ENCODE measurements around the gene STAM. TPM values are rescaled to one million over a fixed set of nuclear protein-coding genes. Genes with fewer than 3 reads are reported as not detected.

The STAM gene
- total and polyA plus RNA-seq, 2 donors from 2014 or later: 10.3 to 26.1 TPM

- no peak for TF ChIP-seq CTCF (IDR thresholded peaks at IDR 0.05; ENCODE audit: borderline replicate concordance, extremely low read depth, insufficient read depth)
- no peak overlapping the region for H3K27ac ChIP-seq (ENCODE audit: low read depth in 2 of 2, low read length in 2 of 2)
- DNase-seq (no peak), FAIRE-seq (no peak)
- H3K4me3 ChIP-seq (ENCODE audit: low read length in 3 of 3): no peak overlapping the region
- intact Hi-C loops (cut with DNase I): no loop called here
- no peaks in the 10 kb centered on the region for H3K4me1 ChIP-seq (ENCODE audit: control insufficient read depth in 2 of 3, insufficient read depth in 2 of 3, low read depth in 1 of 3, low read length in 3 of 3)
- H3K36me3 ChIP-seq (ENCODE audit: control insufficient read depth in 2 of 3, insufficient read depth in 3 of 3, low read length in 3 of 3): no peaks in the 10 kb centered on the region
- H3K27me3 ChIP-seq (ENCODE audit: control insufficient read depth, insufficient read depth, low read length): no peaks in the 10 kb centered on the region
- no peaks in the 10 kb centered on the region for H3K9me3 ChIP-seq (ENCODE audit: control insufficient read depth in 2 of 3, insufficient read depth in 1 of 3, low read length in 3 of 3)
- H3K9ac ChIP-seq (ENCODE audit: low read length in 3 of 3): no peak overlapping the region
Observed at GRCh38 chr10:17725703-17726102, 81.8 kb downstream of the STAM start.

GRCh38 chr10:17729630-17730029 is 85.7 kb downstream of the STAM start:
- no peaks in the 10 kb centered on the region for H3K36me3 ChIP-seq (ENCODE audit: control insufficient read depth in 2 of 3, insufficient read depth in 3 of 3, low read length in 3 of 3)
- no peaks in the 10 kb centered on the region for H3K4me1 ChIP-seq (ENCODE audit: control insufficient read depth in 2 of 3, insufficient read depth in 2 of 3, low read depth in 1 of 3, low read length in 3 of 3)
- TF ChIP-seq CTCF (IDR thresholded peaks at IDR 0.05; ENCODE audit: borderline replicate concordance, extremely low read depth, insufficient read depth): no peak
- H3K4me3 ChIP-seq (ENCODE audit: low read length in 3 of 3): no peak overlapping the region
- no peak overlapping the region for H3K27ac ChIP-seq (ENCODE audit: low read depth in 2 of 2, low read length in 2 of 2)
- H3K27me3 ChIP-seq (ENCODE audit: control insufficient read depth, insufficient read depth, low read length): no peaks in the 10 kb centered on the region
- H3K9me3 ChIP-seq (ENCODE audit: control insufficient read depth in 2 of 3, insufficient read depth in 1 of 3, low read length in 3 of 3): no peaks in the 10 kb centered on the region
- intact Hi-C loops (cut with DNase I): no loop called here
- DNase-seq (no peak), FAIRE-seq (no peak)
- H3K9ac ChIP-seq (ENCODE audit: low read length in 3 of 3): no peak overlapping the region

GRCh38 chr10:17730667-17731066 is 86.7 kb downstream of the STAM start:
- Histone ChIP-seq H3K36me3 (ENCODE audit: control insufficient read depth in 2 of 3, insufficient read depth in 3 of 3, low read length in 3 of 3) (no peaks in the 10 kb centered on the region), H3K27me3 (ENCODE audit: control insufficient read depth, insufficient read depth, low read length) (no peaks in the 10 kb centered on the region), H3K4me1 (ENCODE audit: control insufficient read depth in 2 of 3, insufficient read depth in 2 of 3, low read depth in 1 of 3, low read length in 3 of 3) (no peaks in the 10 kb centered on the region), H3K27ac (ENCODE audit: low read depth in 2 of 2, low read length in 2 of 2) (no peak overlapping the region), H3K9ac (ENCODE audit: low read length in 3 of 3) (no peak overlapping the region), H3K9me3 (ENCODE audit: control insufficient read depth in 2 of 3, insufficient read depth in 1 of 3, low read length in 3 of 3) (no peaks in the 10 kb centered on the region), H3K4me3 (ENCODE audit: low read length in 3 of 3) (no peak overlapping the region)
- FAIRE-seq (no peak), DNase-seq (no peak)
- intact Hi-C loops (cut with DNase I): no loop called here
- TF ChIP-seq CTCF (IDR thresholded peaks at IDR 0.05; ENCODE audit: borderline replicate concordance, extremely low read depth, insufficient read depth): no peak

- no peak for TF ChIP-seq CTCF (IDR thresholded peaks at IDR 0.05; ENCODE audit: borderline replicate concordance, extremely low read depth, insufficient read depth)
- DNase-seq (no peak), FAIRE-seq (no peak)
- H3K9me3 ChIP-seq (ENCODE audit: control insufficient read depth in 2 of 3, insufficient read depth in 1 of 3, low read length in 3 of 3): no peaks in the 10 kb centered on the region
- H3K36me3 ChIP-seq (ENCODE audit: control insufficient read depth in 2 of 3, insufficient read depth in 3 of 3, low read length in 3 of 3): no peaks in the 10 kb centered on the region
- H3K4me3 ChIP-seq (ENCODE audit: low read length in 3 of 3): no peak overlapping the region
- no peaks in the 10 kb centered on the region for H3K27me3 ChIP-seq (ENCODE audit: control insufficient read depth, insufficient read depth, low read length)
- H3K27ac ChIP-seq (ENCODE audit: low read depth in 2 of 2, low read length in 2 of 2): no peak overlapping the region
- intact Hi-C loops (cut with DNase I): no loop called here
- no peaks in the 10 kb centered on the region for H3K4me1 ChIP-seq (ENCODE audit: control insufficient read depth in 2 of 3, insufficient read depth in 2 of 3, low read depth in 1 of 3, low read length in 3 of 3)
- H3K9ac ChIP-seq (ENCODE audit: low read length in 3 of 3): no peak overlapping the region
Observed at GRCh38 chr10:17731331-17732020, 87.5 kb downstream of the STAM start.

All from kidney (tissue), 14 donors.